Breast epithelium (tissue), 3 donors: Measurements from ENCODE around the gene SORT1.

ENCODE experiments used
- POLR2A ChIP-seq: fragments of 450-650 bp; IDR thresholded peaks from one replicate; pipeline ENCODE4 v1.6.1; 2016; ENCODE audit warnings: antibody characterized with exemption, mild to moderate bottlenecking, moderate library complexity
- POLR2AphosphoS5 ChIP-seq, 3 donors: sonication (generic); formaldehyde crosslinking; IDR thresholded peaks; one replicate each; pipeline ENCODE4 v1.6.1; 2017; ENCODE audit warnings: antibody characterized with exemption in 3 of 3

DNA sequence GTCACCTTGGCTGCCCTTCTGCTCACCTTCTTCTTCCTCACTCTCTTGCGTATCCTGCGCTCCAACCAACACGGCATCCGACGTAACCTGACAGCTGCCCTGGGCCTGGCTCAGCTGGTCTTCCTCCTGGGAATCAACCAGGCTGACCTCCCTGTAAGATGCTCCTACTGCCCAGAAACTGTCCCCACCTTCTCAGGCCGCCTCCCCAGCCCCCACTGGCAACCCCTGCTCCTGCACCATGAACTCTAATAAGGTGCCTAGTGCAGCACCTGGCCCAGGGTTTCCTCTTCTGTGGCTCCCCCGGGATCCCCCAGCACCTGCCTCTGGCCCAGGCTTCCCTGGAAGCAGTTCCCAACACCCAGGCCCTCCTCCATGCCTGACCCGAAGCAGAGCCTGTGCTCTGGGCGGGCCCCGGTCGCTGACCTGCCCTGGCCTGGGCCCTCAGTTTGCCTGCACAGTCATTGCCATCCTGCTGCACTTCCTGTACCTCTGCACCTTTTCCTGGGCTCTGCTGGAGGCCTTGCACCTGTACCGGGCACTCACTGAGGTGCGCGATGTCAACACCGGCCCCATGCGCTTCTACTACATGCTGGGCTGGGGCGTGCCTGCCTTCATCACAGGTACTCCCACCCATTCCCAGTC is 127.6 kb downstream of the SORT1 start:
- no peak for TF ChIP-seq POLR2A
- TF ChIP-seq POLR2AphosphoS5 (IDR thresholded peaks at IDR 0.05): no peak
